Measurements from ENCODE around the gene GM2A.

Gene GM2A

GRCh38 chr5:151278845-151279244 lies 25.9 kb downstream of the GM2A start:
- no peak overlapping the region for H3K4me3 ChIP-seq (ENCODE audit: low read depth in 1 of 2, low read length in 2 of 2)
- H3K9me3 ChIP-seq (ENCODE audit: low read length), result no peaks in the 10 kb centered on the region
- H3K36me3 ChIP-seq (ENCODE audit: insufficient read depth, low read length), result no peaks in the 10 kb centered on the region
- no peaks in the 10 kb centered on the region for H3K4me1 ChIP-seq (ENCODE audit: insufficient read depth, low read length)
- H3K27me3 ChIP-seq (ENCODE audit: control insufficient read depth in 1 of 2, insufficient read depth in 2 of 2, low read length in 2 of 2), result no peaks in the 10 kb centered on the region
- no peak overlapping the region for H3K27ac ChIP-seq (ENCODE audit: low read depth, low read length)
- no peak overlapping the region for H3K9ac ChIP-seq (ENCODE audit: low read length)

GRCh38 chr5:151280443-151280842 lies 27.5 kb downstream of the GM2A start:
- H3K4me3 ChIP-seq (ENCODE audit: low read depth in 1 of 2, low read length in 2 of 2), result no peak overlapping the region
- no peaks in the 10 kb centered on the region for H3K27me3 ChIP-seq (ENCODE audit: control insufficient read depth in 1 of 2, insufficient read depth in 2 of 2, low read length in 2 of 2)
- no peak overlapping the region for H3K9ac ChIP-seq (ENCODE audit: low read length)

GRCh38 chr5:151281001-151281639 lies 28.1 kb downstream of the GM2A start:
- Histone ChIP-seq H3K4me1 (ENCODE audit: insufficient read depth, low read length) (no peaks in the 10 kb centered on the region), H3K27me3 (ENCODE audit: control insufficient read depth in 1 of 2, insufficient read depth in 2 of 2, low read length in 2 of 2) (no peaks in the 10 kb centered on the region), H3K27ac (ENCODE audit: low read depth, low read length) (no peak overlapping the region), H3K4me3 (ENCODE audit: low read depth in 1 of 2, low read length in 2 of 2) (no peak overlapping the region), H3K9ac (ENCODE audit: low read length) (no peak overlapping the region), H3K9me3 (ENCODE audit: low read length) (no peaks in the 10 kb centered on the region), H3K36me3 (ENCODE audit: insufficient read depth, low read length) (no peaks in the 10 kb centered on the region)

More at GRCh38 chr5:151280443-151280842, 27.5 kb downstream of the GM2A start:
- no peak overlapping the region for H3K27ac ChIP-seq (ENCODE audit: low read depth, low read length)
- no peaks in the 10 kb centered on the region for H3K9me3 ChIP-seq (ENCODE audit: low read length)
- no peaks in the 10 kb centered on the region for H3K36me3 ChIP-seq (ENCODE audit: insufficient read depth, low read length)
- no peaks in the 10 kb centered on the region for H3K4me1 ChIP-seq (ENCODE audit: insufficient read depth, low read length)

GRCh38 chr5:151283120-151283825 lies 30.3 kb downstream of the GM2A start:
- H3K9me3 ChIP-seq (ENCODE audit: low read length), result no peaks in the 10 kb centered on the region
- H3K27me3 ChIP-seq (ENCODE audit: control insufficient read depth in 1 of 2, insufficient read depth in 2 of 2, low read length in 2 of 2), result no peaks in the 10 kb centered on the region
- no peak overlapping the region for H3K9ac ChIP-seq (ENCODE audit: low read length)

GRCh38 chr5:151284392-151284967 lies 31.5 kb downstream of the GM2A start:
- no peak overlapping the region for H3K9ac ChIP-seq (ENCODE audit: low read length)

More at GRCh38 chr5:151283120-151283825, 30.3 kb downstream of the GM2A start:
- H3K4me1 ChIP-seq (ENCODE audit: insufficient read depth, low read length), result no peaks in the 10 kb centered on the region
- H3K36me3 ChIP-seq (ENCODE audit: insufficient read depth, low read length), result no peaks in the 10 kb centered on the region
- no peak overlapping the region for H3K27ac ChIP-seq (ENCODE audit: low read depth, low read length)
- H3K4me3 ChIP-seq (ENCODE audit: low read depth in 1 of 2, low read length in 2 of 2), result no peak overlapping the region

GRCh38 chr5:151285683-151286082 lies 32.7 kb downstream of the GM2A start:
- H3K9ac ChIP-seq (ENCODE audit: low read length), result no peak overlapping the region
- no peaks in the 10 kb centered on the region for H3K36me3 ChIP-seq (ENCODE audit: insufficient read depth, low read length)
- H3K4me3 ChIP-seq (ENCODE audit: low read depth in 1 of 2, low read length in 2 of 2), result no peak overlapping the region
- no peaks in the 10 kb centered on the region for H3K4me1 ChIP-seq (ENCODE audit: insufficient read depth, low read length)
- H3K9me3 ChIP-seq (ENCODE audit: low read length), result no peaks in the 10 kb centered on the region
- H3K27ac ChIP-seq (ENCODE audit: low read depth, low read length), result no peak overlapping the region
- no peaks in the 10 kb centered on the region for H3K27me3 ChIP-seq (ENCODE audit: control insufficient read depth in 1 of 2, insufficient read depth in 2 of 2, low read length in 2 of 2)

More at GRCh38 chr5:151284392-151284967, 31.5 kb downstream of the GM2A start:
- no peaks in the 10 kb centered on the region for H3K9me3 ChIP-seq (ENCODE audit: low read length)
- H3K4me3 ChIP-seq (ENCODE audit: low read depth in 1 of 2, low read length in 2 of 2), result no peak overlapping the region
- H3K36me3 ChIP-seq (ENCODE audit: insufficient read depth, low read length), result no peaks in the 10 kb centered on the region
- H3K27me3 ChIP-seq (ENCODE audit: control insufficient read depth in 1 of 2, insufficient read depth in 2 of 2, low read length in 2 of 2), result no peaks in the 10 kb centered on the region
- H3K4me1 ChIP-seq (ENCODE audit: insufficient read depth, low read length), result no peaks in the 10 kb centered on the region
- H3K27ac ChIP-seq (ENCODE audit: low read depth, low read length), result no peak overlapping the region

- no peak overlapping the region for H3K4me3 ChIP-seq (ENCODE audit: low read depth in 1 of 2, low read length in 2 of 2)
- H3K4me1 ChIP-seq (ENCODE audit: insufficient read depth, low read length), result no peaks in the 10 kb centered on the region
- H3K27ac ChIP-seq (ENCODE audit: low read depth, low read length), result no peak overlapping the region
- H3K36me3 ChIP-seq (ENCODE audit: insufficient read depth, low read length), result no peaks in the 10 kb centered on the region
- H3K27me3 ChIP-seq (ENCODE audit: control insufficient read depth in 1 of 2, insufficient read depth in 2 of 2, low read length in 2 of 2), result no peaks in the 10 kb centered on the region
- no peaks in the 10 kb centered on the region for H3K9me3 ChIP-seq (ENCODE audit: low read length)
- no peak overlapping the region for H3K9ac ChIP-seq (ENCODE audit: low read length)
Measured at GRCh38 chr5:151286246-151286645, 33.3 kb downstream of the GM2A start.

GRCh38 chr5:151288180-151288579 lies 35.2 kb downstream of the GM2A start:
- Histone ChIP-seq H3K27me3 (ENCODE audit: control insufficient read depth in 1 of 2, insufficient read depth in 2 of 2, low read length in 2 of 2) (no peaks in the 10 kb centered on the region), H3K9me3 (ENCODE audit: low read length) (no peaks in the 10 kb centered on the region), H3K27ac (ENCODE audit: low read depth, low read length) (no peak overlapping the region), H3K4me1 (ENCODE audit: insufficient read depth, low read length) (no peaks in the 10 kb centered on the region), H3K4me3 (ENCODE audit: low read depth in 1 of 2, low read length in 2 of 2) (no peak overlapping the region), H3K36me3 (ENCODE audit: insufficient read depth, low read length) (no peaks in the 10 kb centered on the region), H3K9ac (ENCODE audit: low read length) (no peak overlapping the region)

- H3K4me1 ChIP-seq (ENCODE audit: insufficient read depth, low read length), result no peaks in the 10 kb centered on the region
- no peak overlapping the region for H3K4me3 ChIP-seq (ENCODE audit: low read depth in 1 of 2, low read length in 2 of 2)
- no peaks in the 10 kb centered on the region for H3K27me3 ChIP-seq (ENCODE audit: control insufficient read depth in 1 of 2, insufficient read depth in 2 of 2, low read length in 2 of 2)
- no peak overlapping the region for H3K27ac ChIP-seq (ENCODE audit: low read depth, low read length)
- no peak overlapping the region for H3K9ac ChIP-seq (ENCODE audit: low read length)
- no peaks in the 10 kb centered on the region for H3K9me3 ChIP-seq (ENCODE audit: low read length)
- H3K36me3 ChIP-seq (ENCODE audit: insufficient read depth, low read length), result no peaks in the 10 kb centered on the region
Measured at GRCh38 chr5:151293624-151294023, 40.6 kb downstream of the GM2A start.

- H3K9ac ChIP-seq (ENCODE audit: low read length), result no peak overlapping the region
- H3K9me3 ChIP-seq (ENCODE audit: low read length), result no peaks in the 10 kb centered on the region
- H3K27me3 ChIP-seq (ENCODE audit: control insufficient read depth in 1 of 2, insufficient read depth in 2 of 2, low read length in 2 of 2), result no peaks in the 10 kb centered on the region
- H3K4me3 ChIP-seq (ENCODE audit: low read depth in 1 of 2, low read length in 2 of 2), result no peak overlapping the region
- H3K27ac ChIP-seq (ENCODE audit: low read depth, low read length), result no peak overlapping the region
- H3K4me1 ChIP-seq (ENCODE audit: insufficient read depth, low read length), result no peaks in the 10 kb centered on the region
- no peaks in the 10 kb centered on the region for H3K36me3 ChIP-seq (ENCODE audit: insufficient read depth, low read length)
Measured at GRCh38 chr5:151295138-151295537, 42.2 kb downstream of the GM2A start.

GRCh38 chr5:151295791-151296477 lies 42.9 kb downstream of the GM2A start:
- Histone ChIP-seq H3K4me3 (ENCODE audit: low read depth in 1 of 2, low read length in 2 of 2) (no peak overlapping the region), H3K27me3 (ENCODE audit: control insufficient read depth in 1 of 2, insufficient read depth in 2 of 2, low read length in 2 of 2) (no peaks in the 10 kb centered on the region), H3K36me3 (ENCODE audit: insufficient read depth, low read length) (no peaks in the 10 kb centered on the region), H3K27ac (ENCODE audit: low read depth, low read length) (no peak overlapping the region), H3K9me3 (ENCODE audit: low read length) (no peaks in the 10 kb centered on the region), H3K9ac (ENCODE audit: low read length) (no peak overlapping the region), H3K4me1 (ENCODE audit: insufficient read depth, low read length) (no peaks in the 10 kb centered on the region)

Data from muscle layer of colon (tissue), 2 donors.